A204.1 (cell line): Measurements from ENCODE around the gene NEK9.
"Not testable (repeated sequence)": the region's sequence is repeated elsewhere in the genome, so short reads cannot be mapped to it uniquely, and the experiment has no call there.

ENCODE experiments used
- FAIRE-seq: peaks from 2 replicates; lab custom pipeline; 2012; peaks lifted over from hg19 to GRCh38; lab: Jason Lieb, UNC

Gene NEK9

DNA sequence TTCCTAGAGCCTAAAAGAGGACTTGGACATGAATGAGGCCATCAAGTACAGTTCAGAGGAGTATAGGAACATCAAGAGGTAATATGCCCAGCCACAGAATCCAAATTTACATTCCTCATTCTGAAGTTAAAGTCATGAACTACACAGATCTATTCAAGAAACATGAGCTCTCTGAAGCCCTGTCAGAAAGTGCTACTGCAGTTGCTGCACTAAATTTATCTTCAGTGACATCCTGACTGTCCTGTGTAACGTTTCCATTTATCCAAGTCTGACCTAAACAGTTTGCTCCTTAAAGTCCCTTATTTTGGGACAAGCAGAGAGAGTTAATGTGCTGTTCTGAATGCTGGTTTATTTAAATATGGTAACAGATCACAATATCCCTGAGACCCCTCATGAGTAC lies 28.2 kb downstream of the NEK9 start:
- FAIRE-seq = no peak

DNA sequence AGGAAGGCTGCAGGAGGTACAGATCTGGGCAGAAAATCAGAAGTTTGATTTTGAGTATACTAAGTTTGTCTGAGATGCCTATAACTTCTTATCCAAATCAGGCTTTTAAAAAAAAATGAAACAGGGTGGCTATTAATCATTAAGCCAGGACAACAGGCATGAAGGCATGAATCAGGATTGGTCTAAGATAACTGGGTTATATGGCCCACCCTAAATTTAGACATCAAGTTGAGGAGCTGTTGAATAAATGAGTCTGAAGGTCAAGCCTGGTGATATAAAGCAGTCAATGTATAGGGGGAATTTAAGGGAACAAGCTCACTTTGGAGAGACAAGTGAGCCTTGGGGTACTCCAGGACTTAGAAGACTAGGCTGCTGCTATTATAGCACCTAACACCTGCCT lies 28.6 kb downstream of the NEK9 start:
- no peak for FAIRE-seq

DNA sequence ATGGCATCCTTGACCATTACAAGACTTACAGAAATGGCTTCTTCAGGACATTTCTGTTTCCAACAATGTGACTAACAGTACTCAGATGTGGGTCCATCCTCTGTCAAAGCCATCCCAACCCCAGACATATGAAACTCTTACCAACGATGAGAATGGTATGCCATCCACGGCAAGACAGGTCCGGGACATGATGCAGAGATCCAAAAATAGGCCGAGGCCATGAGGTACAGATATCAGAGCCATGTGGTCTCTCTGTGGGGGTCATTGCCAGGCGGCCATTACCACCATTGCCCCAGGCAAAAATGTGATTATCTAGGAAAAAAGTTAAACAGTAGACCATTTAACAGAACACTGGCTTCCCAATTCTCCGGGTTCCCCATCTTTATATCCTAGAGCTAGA lies 29.9 kb downstream of the NEK9 start:
- FAIRE-seq = no peak

DNA sequence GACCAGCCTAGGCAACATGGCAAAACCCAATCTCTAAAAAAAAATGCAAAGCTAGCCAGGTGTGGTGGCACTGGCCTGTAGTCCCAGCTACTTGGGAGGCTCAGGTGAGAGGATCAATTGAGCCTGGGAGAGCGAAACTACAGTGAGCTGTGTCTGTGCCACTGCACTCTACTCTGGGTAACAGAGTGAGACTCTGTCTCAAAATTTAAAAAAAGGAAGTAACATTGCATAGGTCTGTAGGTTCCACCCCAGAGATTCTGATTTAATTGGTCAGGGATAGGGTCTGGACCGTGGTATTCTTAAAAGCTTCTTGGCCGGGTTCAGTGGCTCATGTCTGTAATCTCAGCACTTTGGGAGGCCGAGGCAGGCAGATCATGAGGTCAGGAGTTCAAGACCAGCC lies 31.2 kb downstream of the NEK9 start:
- FAIRE-seq = no peak

DNA sequence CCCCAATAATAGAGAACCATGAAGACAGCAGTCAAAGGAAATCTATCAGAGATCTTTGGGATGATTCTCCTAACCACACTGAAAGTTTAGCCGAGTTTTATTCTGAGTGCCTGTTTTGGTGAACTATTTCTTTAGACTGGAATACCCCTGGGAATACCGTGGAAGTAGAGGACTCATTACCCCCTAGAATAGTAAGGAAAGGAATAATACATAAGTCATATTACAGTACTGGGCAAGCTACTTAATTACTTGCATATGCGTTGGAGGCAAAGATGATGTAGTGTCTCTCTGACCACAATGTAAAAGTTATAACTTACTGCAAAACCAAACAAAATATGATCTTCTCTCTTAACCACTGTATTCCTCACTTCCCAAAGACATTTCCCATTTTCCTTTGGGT lies 32.0 kb downstream of the NEK9 start:
- FAIRE-seq = no peak

DNA sequence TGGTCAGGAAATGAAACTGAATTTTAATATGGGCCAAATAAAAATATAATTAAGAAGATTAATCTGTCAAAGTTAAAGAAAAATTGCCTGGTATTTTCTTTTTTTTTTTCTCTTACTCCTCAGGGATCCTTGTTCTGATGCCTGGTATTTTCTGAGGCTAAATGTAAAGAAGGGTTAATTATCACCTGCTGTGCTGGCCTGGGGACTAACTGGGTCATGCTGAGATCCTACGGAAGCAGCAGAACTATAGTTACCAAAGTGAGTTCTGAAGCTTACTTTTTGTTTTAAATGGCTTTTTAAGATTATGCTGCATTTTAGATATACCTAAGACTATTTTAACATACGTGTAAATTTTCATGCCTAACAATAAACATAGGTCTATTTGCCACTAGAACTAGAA lies 34.1 kb downstream of the NEK9 start:
- no peak for FAIRE-seq

DNA sequence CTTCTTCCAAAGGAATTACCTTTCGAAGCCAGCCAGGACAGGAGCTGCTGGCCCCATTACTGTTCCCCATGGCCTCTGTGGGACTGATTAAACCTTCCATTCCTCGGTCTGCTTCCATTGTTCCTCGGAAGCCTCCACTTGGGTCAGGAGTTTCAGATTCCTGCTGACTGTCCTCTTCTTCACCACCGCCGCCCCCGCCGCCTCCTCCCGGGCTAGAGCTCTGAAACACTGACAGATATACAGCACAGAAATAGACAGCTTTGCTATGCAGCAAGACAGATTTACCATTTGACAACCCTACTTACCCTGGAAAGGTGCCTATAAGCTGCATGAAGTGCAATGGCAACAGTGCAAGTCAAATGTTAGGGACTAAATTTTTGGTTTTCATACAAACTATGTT lies 35.6 kb downstream of the NEK9 start:
- no peak for FAIRE-seq

DNA sequence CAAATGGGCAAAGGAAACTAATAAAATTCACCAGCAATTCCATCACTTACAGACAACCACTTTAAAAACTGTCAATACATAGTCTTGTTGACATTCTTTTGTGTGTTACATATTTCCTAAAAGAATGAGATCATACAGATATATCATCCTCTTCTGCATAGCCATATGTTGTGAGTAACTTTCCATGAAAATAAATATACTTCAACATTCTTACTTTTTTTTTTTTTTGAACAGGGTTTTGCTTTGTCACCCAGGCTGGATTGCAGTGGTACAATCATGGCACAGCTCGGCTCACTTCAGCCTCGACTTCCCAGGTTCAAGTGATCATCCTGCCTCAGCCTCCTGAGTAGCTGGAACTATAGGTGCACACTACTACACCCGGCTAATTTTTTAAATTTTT lies 36.5 kb downstream of the NEK9 start:
- FAIRE-seq = no peak

DNA sequence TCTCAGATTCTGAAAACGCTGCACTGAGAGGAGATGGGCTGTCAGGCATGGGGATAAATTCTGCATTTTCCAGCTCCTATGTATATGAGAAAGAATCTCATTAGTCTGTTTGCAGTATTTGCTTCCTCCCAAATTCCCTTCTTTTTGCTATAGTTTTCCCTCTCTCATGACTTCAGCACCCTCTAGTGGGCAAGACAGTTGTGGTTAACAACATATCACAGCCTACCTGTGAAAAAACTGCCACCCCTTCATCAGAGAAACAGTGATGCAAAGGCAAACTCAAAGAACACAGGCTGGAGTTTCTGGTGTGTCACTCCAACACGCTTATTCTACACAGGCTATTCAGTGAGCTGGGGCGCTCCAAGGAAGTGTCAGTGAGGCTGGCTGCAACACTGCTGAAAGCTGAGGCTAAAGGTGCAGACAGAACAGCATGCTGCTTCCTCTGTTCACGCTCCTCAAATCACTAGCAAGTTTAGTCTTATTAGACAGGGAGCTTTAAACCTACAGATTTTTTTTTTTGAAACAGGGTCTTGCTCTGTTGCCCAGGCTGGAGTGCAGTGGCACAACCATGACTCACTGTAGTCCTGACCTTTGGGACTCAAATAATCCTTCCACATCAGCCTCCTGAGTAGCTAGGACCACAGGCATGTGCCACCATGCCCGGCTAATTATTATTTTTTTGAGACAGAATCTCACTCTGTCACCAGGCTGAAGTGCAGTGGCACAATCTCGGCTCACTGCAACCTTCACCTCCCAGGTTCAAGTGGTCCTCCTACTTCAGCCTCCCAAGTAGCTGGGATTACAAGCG lies 38.1 kb downstream of the NEK9 start:
- FAIRE-seq = peak; percentile 54

DNA sequence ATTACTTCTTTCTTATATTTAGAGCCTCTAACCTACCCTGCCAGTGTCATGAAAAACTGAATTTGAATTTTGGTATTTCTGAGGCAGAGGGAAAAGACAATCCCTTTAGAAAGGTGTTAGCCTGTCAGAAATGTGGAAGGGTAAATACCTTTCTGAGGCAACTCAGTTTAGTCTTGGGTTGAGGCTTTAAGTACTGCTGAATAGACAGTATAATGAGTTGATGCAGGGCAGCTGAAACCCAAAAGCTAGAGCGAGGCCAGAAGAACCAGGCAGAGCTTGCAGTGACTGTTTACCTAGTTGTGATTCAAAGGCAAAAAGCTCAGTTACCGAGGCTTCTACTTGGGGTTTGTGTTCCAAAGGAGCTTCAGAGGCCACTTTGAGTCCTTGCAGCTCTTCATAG lies 38.7 kb downstream of the NEK9 start:
- no peak for FAIRE-seq

DNA sequence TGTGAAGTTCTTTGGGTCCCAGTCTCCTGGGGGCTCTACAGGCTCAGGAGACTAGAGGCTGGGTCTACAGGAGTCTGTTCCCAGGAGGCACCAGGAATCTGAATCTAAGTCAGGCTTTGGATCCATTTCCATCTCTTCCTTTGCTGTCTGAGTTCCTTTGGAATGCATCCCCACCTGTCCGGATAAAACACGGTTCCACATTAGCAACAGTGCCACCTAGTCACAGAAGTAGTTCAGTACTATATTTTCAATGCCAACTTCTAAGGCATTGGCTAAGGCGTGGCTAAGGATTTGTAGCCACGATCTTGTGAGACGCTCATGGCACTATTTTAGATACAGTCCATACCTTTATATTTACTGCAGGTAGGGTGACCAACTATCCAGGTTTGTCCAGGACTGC lies 42.3 kb downstream of the NEK9 start:
- FAIRE-seq = no peak

DNA sequence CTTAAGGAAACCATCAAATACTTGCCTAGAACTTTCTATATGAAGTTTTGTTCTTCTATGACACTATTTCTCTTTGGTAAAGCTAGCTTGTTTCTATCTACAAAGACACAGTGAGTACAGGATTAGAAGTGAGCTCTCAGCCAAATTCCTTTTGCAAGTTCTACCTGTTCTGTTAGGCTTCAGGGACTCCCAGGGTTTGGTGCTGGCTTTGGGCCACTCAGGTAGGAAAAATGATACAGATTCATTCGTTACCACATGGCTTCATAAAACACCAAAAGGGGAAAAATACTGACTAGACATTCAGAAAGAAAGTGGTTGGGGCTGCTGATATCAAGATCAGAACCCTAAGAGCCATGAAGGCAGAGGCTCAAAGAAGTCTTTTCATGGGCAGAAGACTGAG lies 43.6 kb downstream of the NEK9 start:
- no peak for FAIRE-seq

DNA sequence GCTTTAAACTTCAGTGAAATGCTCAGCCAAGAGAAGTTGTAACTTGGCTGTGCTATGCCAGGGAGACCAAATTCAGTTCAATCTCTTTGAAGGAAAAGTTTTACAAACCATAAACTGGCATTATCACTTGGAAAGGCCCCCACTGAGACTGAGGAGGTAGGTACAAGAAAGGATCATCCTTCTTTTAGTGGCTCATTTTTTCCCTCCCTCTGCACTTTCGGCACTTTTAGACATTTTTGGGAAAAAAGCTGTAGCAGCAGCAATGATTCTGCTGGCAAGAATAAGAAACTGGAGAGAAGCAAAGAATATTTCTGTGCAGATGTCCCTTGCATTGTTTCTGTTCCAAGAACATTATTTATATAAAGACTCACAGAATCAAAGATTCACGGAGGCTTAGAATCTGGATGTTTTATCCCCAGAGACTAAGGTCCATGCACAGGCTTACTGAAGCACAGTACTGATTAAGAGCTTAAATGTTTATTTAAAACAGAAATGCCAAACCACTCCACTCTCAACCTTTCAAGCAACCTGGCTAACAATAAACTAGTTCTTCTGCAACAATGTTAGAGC lies 45.1 kb downstream of the NEK9 start:
- no peak for FAIRE-seq

DNA sequence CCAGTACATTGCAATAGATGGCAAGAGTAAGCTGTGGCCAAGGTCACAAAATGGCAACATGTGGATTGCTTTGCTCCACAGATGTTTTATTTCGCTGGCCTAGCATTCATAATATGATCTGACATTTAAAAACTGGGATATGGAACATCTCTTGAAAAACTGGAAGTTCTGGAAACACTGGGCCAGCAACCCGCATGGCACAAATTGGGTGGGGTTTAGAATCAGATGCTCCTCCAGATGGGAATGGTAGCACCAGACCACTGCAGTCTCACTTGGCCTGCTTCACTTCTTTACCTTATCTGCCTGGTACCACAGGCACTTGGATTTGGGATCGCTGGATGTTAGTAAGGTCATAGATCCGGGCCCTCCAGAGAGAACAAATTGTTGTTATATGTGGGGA lies 47.3 kb downstream of the NEK9 start:
- FAIRE-seq = no peak

DNA sequence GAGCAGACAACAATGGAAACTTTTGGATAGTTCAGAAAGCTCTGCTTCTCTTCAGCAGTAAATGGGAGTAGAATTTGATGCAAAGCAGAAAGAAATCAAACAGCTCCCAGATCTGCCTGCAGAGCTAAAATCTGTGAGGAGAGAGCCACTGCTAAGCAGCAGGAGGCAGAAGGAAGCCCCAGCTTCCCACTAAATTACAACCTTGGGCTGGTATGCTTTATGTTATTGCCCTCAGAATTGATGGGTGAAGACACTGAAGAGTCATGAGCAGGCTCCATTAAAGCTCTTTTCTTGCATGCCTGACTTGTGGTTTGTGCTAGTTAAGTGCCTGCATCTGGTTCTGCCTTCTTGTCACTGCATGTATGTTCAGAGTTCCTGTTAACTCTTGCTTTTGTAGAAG lies 49.1 kb downstream of the NEK9 start:
- FAIRE-seq = no peak

DNA sequence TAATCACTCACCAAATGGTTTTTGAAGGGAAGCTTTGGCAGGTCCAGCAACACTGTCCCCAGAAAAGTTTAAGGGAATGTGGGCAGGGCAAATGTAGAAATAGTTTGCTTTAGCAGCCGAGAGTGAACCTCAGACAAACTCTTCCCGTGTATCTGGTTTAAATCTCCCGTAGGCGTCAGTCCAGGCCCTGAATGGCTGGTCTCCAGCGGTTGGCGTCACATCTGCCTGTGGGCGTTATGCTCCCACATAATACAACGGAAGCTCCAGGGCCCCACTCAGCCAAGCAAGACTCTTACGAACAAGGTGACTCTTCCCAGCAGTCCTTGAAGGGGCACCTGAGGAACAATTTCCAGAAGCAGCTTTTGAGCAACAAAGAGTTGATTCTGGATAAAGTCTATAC lies 56.5 kb downstream of the NEK9 start:
- FAIRE-seq = no peak

DNA sequence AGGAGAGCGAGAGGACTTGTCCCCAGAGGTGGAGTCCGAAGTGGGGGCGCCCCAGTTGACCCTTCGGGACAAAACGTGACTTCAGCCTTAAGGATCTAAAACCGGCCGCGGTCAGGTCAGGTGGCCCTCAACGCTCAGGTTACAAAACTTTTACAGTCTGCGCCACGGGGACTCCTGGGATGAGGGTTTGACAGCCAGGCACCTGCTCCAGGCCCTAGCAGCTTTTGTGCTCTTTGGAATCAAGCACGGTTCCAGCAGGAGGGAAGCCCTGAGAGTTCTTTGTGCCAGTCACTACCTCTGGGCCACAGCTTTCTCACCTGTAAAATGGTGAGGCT lies 57.1 kb downstream of the NEK9 start:
- no peak for FAIRE-seq

DNA sequence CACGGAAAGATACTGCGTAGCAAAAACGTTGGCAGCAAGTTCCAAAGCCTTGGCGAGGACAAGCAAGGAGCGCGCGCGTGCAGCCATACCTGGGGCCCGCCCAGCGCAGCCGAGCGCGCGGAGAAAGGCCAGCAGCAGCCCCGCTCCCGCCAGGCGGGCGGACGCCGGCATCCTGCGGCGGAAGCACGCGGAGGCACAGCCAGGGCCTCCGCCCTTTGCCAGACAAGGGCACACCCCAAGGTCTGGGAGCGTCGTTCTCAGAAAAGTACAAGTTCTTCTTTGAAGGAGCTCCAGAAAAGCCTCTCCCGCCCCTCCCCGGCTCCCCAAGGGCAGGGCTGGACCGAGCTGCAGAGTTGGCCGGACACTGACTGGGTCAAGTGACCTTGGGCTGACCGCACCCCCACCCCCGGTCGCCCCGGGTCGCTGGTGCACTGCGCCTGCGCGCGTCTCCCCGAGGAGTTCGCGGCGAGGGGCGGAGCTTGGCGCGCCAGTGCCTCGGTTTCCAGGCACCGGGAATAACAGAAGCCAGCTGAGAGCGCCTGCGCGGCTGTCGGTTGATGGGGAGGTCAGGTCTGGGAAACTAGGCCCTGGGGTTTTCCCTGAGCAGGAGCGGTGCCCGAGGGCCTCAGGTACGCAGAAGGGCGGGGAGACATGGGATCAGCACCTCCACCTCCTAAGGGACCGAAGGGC lies 57.6 kb downstream of the NEK9 start, which contains the start of gene ZC2HC1C:
Gene ZC2HC1C, plus strand, starts transcription at position 521 of the 690 bp plus-strand sequence. CDS start 933 bp downstream, outside the sequence.
- no peak for FAIRE-seq

DNA sequence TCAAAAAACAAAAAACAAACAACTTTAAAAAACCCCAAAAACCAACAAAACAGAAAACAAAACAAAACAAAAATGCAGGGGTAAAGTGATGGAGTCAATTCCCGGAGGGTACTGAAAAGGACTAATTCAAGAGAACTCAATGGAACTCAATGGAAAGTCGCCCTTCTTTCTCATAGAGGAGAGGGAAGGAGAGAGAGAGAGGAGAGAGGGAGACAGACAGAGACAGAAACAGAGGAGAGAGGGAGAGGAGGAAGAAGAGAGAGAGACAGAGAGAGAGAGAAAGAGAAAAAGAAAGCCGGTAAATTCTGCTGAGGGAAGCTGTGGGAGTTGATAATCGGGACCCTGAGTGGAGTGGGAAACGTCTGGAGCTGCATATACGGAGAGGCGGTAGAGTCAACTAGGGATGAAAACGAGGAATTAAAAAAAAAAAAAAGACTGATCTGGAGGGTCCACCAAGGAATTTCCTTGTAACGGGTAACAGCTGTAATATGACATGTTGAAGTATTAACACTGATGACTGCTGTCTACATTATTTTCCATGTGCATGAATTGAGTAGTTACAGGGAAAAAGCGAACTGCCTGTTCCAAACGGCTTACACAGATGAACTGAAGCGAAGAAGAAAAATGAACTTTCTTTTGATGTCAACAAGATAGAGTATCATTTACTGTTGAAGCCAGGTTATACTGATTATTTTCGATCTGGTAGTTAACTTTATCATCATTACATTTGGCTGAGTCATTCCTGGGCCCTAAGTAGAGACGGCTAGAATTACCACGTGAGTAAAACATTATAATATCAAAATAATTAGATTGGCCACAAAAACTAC lies 58.3 kb downstream of the NEK9 start:
- FAIRE-seq = no peak

DNA sequence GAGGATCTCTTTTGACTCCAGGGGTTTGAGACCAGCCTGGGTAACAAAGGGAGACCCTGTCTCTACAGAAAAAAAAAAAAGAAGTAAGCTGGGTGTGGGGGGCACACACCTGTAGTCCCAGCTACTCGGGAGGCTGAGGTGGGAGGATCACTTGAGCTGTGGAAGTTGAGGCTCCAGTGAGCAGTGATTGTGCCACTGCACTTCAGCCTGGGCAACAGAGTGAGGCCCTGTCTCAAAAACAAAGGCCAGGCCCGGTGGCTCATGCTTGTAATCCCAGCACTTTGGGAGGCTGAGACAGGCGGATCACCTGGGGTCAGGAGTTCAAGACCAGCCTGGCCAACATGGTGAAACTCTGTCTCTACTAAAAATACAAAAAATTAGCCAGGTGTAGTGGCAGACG lies 59.1 kb downstream of the NEK9 start:
- FAIRE-seq = not testable (repeated sequence)

DNA sequence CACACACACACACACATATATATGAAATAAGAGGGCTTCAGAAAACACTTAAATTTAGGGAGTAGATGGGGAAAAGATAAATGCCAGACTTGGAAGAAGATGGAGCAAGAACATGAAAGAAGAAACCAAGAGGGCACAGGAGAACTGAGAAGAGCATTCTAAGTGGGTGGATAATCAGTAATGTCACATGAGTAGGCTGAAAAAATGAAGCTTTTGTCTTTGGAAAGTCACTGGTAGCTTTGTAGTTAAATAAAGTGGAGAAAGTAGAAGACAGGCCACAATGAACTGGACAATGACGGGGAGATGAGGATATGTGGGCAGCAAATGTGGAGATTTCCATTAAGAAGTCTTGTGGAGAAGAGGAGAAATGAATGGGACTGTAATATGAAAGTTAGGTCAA lies 59.6 kb downstream of the NEK9 start:
- no peak for FAIRE-seq

DNA sequence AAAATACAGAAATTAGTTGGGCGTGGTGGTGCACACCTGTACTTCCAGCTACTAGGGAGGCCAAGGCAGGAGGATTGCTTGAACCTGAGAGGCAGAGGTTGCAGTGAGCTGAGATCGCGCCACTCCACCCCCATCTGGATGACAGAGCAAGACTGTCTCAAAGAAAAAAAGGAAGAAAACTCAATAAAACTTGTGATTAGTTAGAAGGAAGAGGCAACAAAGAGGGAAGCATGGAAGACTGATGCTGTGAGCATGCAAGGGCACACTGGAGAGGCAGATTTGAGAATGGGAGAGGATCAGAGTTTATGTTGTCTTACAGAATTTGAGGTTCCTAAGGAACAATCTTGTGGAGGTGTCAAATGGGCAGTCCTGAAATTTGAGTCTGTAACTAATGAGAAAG lies 60.2 kb downstream of the NEK9 start:
- no peak for FAIRE-seq

DNA sequence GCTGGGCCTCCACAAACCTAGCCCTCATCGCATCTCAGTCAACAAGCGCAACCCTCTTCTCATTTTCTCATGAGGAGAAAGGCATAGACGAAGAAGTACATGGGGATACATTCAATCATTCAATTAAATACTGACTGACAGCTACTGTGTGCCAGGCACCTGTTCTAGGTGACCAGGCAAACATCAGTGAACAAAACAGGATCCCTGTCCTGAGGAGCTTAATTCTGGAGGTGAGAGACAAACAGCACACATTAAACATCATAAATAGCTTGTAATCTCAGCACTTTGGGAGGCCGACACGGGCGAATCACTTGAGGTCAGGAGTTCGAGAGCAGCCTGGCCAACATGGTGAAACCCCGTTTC lies 62.7 kb downstream of the NEK9 start:
- no peak for FAIRE-seq
